Suprapubic skin (tissue), 3 donors: ENCODE data around the gene MVP.

Source experiments
- CTCF ChIP-seq, 2 donors: fragments of 200-600 bp in 1 of 2; fragments of 450-650 bp in 1 of 2; sonication (generic) in 1 of 2; IDR thresholded peaks; one replicate each; pipeline ENCODE4 v1.5.1; 2016 to 2019; ENCODE audit warnings: antibody characterized with exemption in 2 of 2, mild to moderate bottlenecking in 1 of 2, moderate library complexity in 1 of 2
- POLR2A ChIP-seq, 2 donors: fragments of 450-650 bp; IDR thresholded peaks; one replicate each; pipeline ENCODE4 v1.6.1; 2017; ENCODE audit warnings: antibody characterized with exemption in 2 of 2, mild to moderate bottlenecking in 2 of 2, moderate library complexity in 2 of 2

DNA sequence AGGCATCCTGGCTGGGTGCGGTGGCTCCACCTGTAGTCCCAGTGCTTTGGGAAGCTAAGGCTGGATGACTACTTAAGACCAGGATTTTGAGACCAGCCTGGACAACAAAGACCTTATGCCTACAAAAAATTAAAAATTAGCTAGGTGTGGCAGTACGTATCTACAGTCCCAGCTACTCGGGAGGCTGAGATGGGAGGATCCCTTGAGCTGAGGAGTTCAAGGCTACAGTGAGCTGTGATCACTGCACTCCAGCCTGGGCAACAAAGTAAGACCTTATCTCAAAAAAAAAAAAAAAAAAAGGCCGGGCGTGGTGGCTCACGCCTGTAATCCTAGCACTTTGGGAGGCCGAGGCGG lies 6.1 kb downstream of the MVP start:
- TF ChIP-seq CTCF (IDR thresholded peaks at IDR 0.05) (no peak), POLR2A (IDR thresholded peaks at IDR 0.05) (no peak)
